ENCODE data around the gene WFDC13. TPM values are rescaled to one million over a fixed set of nuclear protein-coding genes. Genes with fewer than 3 reads are reported as not detected.

Gene WFDC13
- total RNA-seq, 1 donor from 2014 or later, result not detected

- Mint-ChIP-seq H3K27ac (no peak overlapping the region), H3K27me3 (ENCODE audit: low read depth) (peaks cover 23% of the 10 kb centered on the region), H3K4me1 (no peaks in the 10 kb centered on the region), H3K4me3 (no peak overlapping the region), H3K36me3 (no peaks in the 10 kb centered on the region), H3K9me3 (peaks cover 18% of the 10 kb centered on the region)
- no peak for TF ChIP-seq CTCF (IDR thresholded peaks at IDR 0.05; ENCODE audit: unreplicated experiment)
- no peak for DNase-seq (ENCODE audit: low spot score in 2 of 2, unreplicated experiment in 2 of 2)
Measured at GRCh38 chr20:45727044-45727443, 25.2 kb downstream of the WFDC13 start.

- TF ChIP-seq CTCF (IDR thresholded peaks at IDR 0.05; ENCODE audit: unreplicated experiment), result no peak
- Mint-ChIP-seq H3K27ac (no peak overlapping the region), H3K4me3 (no peak overlapping the region), H3K27me3 (ENCODE audit: low read depth) (peaks cover under 1% of the 10 kb centered on the region), H3K4me1 (no peaks in the 10 kb centered on the region), H3K9me3 (peaks cover 49% of the 10 kb centered on the region), H3K36me3 (no peaks in the 10 kb centered on the region)
- DNase-seq (ENCODE audit: low spot score in 2 of 2, unreplicated experiment in 2 of 2), result no peak
Measured at GRCh38 chr20:45732199-45732598, 30.4 kb downstream of the WFDC13 start.

- H3K4me3 Mint-ChIP-seq, result no peak overlapping the region
- no peaks in the 10 kb centered on the region for H3K36me3 Mint-ChIP-seq
- H3K9me3 Mint-ChIP-seq, result peaks cover 46% of the 10 kb centered on the region
- H3K27me3 Mint-ChIP-seq (ENCODE audit: low read depth), result peaks cover 2% of the 10 kb centered on the region
- TF ChIP-seq CTCF (IDR thresholded peaks at IDR 0.05; ENCODE audit: unreplicated experiment), result no peak
- DNase-seq (ENCODE audit: low spot score in 2 of 2, unreplicated experiment in 2 of 2), result no peak
- H3K27ac Mint-ChIP-seq, result no peak overlapping the region
- no peaks in the 10 kb centered on the region for H3K4me1 Mint-ChIP-seq
Measured at GRCh38 chr20:45735552-45735951, 33.7 kb downstream of the WFDC13 start.

GRCh38 chr20:45735988-45736387, 34.1 kb downstream of the WFDC13 start:
- peaks cover 3% of the 10 kb centered on the region for H3K27me3 Mint-ChIP-seq (ENCODE audit: low read depth)
- no peak overlapping the region for H3K4me3 Mint-ChIP-seq
- TF ChIP-seq CTCF (IDR thresholded peaks at IDR 0.05; ENCODE audit: unreplicated experiment), result no peak
- peaks cover 43% of the 10 kb centered on the region for H3K9me3 Mint-ChIP-seq
- no peak for DNase-seq (ENCODE audit: low spot score in 2 of 2, unreplicated experiment in 2 of 2)
- no peak overlapping the region for H3K27ac Mint-ChIP-seq
- H3K36me3 Mint-ChIP-seq, result no peaks in the 10 kb centered on the region
- no peaks in the 10 kb centered on the region for H3K4me1 Mint-ChIP-seq

- Mint-ChIP-seq H3K4me3 (no peak overlapping the region), H3K9me3 (peaks cover 4% of the 10 kb centered on the region), H3K4me1 (no peaks in the 10 kb centered on the region), H3K27ac (no peak overlapping the region), H3K27me3 (ENCODE audit: low read depth) (peaks cover 3% of the 10 kb centered on the region), H3K36me3 (no peaks in the 10 kb centered on the region)
- TF ChIP-seq CTCF (IDR thresholded peaks at IDR 0.05; ENCODE audit: unreplicated experiment), result no peak
- DNase-seq (ENCODE audit: low spot score in 2 of 2, unreplicated experiment in 2 of 2), result no peak
Measured at GRCh38 chr20:45742596-45742995, 40.8 kb downstream of the WFDC13 start.

GRCh38 chr20:45745015-45745414, 43.2 kb downstream of the WFDC13 start:
- H3K27me3 Mint-ChIP-seq (ENCODE audit: low read depth), result peaks cover 15% of the 10 kb centered on the region
- H3K4me3 Mint-ChIP-seq, result no peak overlapping the region
- H3K36me3 Mint-ChIP-seq, result no peaks in the 10 kb centered on the region
- no peaks in the 10 kb centered on the region for H3K4me1 Mint-ChIP-seq
- H3K27ac Mint-ChIP-seq, result no peak overlapping the region
- H3K9me3 Mint-ChIP-seq, result no peaks in the 10 kb centered on the region
- TF ChIP-seq CTCF (IDR thresholded peaks at IDR 0.05; ENCODE audit: unreplicated experiment), result no peak
- no peak for DNase-seq (ENCODE audit: low spot score in 2 of 2, unreplicated experiment in 2 of 2)

Measured in mesothelial cell of epicardium (in vitro differentiated cells).